Epithelial cell of proximal tubule (primary cell): ENCODE results near the gene FBXO44. TPM values are rescaled to one million over a fixed set of nuclear protein-coding genes. Genes with fewer than 3 reads are reported as not detected.

ENCODE experiments used
- DNase-seq: peaks from one replicate; pipeline ENCODE4 v3.0.0-alpha.2; 2011; ENCODE audit warnings: low read depth
- H3K4me3 ChIP-seq: 2 replicates; pipeline ENCODE4 v1.5.1; 2011; ENCODE audit warnings: low read depth, mild to moderate bottlenecking, low read length
- CTCF ChIP-seq: conservative IDR thresholded peaks from 2 replicates; pipeline ENCODE4 v1.5.1; 2012; ENCODE audit warnings: low read depth, mild to moderate bottlenecking, low read length
- total RNA-seq: library from RNA; depleted of rRNA; stranded (reverse); fragments of >200 nt; gene quantifications from 2 replicates; pipeline ENCODE4 v1.2.3, GENCODE V29; 2015

Gene FBXO44
- total RNA-seq, 1 donor from 2014 or later: 13.7 TPM

- no peak overlapping the region for H3K4me3 ChIP-seq
- DNase-seq: no peak
- TF ChIP-seq CTCF: no peak
Measured at GRCh38 chr1:11708554-11709350, 54.1 kb downstream of the FBXO44 start.

GRCh38 chr1:11711490-11711889 lies 56.8 kb downstream of the FBXO44 start:
- H3K4me3 ChIP-seq: no peak overlapping the region
- TF ChIP-seq CTCF: no peak
- no peak for DNase-seq

- no peak for DNase-seq
- no peak for TF ChIP-seq CTCF
- H3K4me3 ChIP-seq: no peak overlapping the region
Measured at GRCh38 chr1:11712285-11712684, 57.6 kb downstream of the FBXO44 start.

Other genes starting within 250 kb of the FBXO44 start
- 0.22 and 0.29 TPM in 2 replicates for gene DISP3, start 175.7 kb upstream of the FBXO44 start, total RNA-seq
- 0.51 and 6.5 TPM in 2 replicates for gene FBXO2, start 448 bp upstream of the FBXO44 start, total RNA-seq
- gene FBXO6, start 9.3 kb downstream of the FBXO44 start, total RNA-seq: 6.3 and 6.9 TPM in 2 replicates
- 89.4 and 127 TPM in 2 replicates for gene MAD2L2, start 26.3 kb downstream of the FBXO44 start, total RNA-seq
- under 0.01 and 0.12 TPM in 2 replicates for gene DRAXIN, start 36.8 kb downstream of the FBXO44 start, total RNA-seq
- 54.7 and 70.3 TPM in 2 replicates for gene AGTRAP, start 81.3 kb downstream of the FBXO44 start, total RNA-seq
- gene C1orf167, start 107.3 kb downstream of the FBXO44 start, total RNA-seq: not detected in 2 replicates
- gene MTHFR, start 151.1 kb downstream of the FBXO44 start, total RNA-seq: 4.1 and 6.2 TPM in 2 replicates
- gene CLCN6, start 151.3 kb downstream of the FBXO44 start, total RNA-seq: 6.8 and 8.0 TPM in 2 replicates
- gene NPPA, start 192.9 kb downstream of the FBXO44 start, total RNA-seq: not detected in 2 replicates
- gene NPPB, start 204.1 kb downstream of the FBXO44 start, total RNA-seq: 1.2 and 3.5 TPM in 2 replicates